IPS-NIHi11 (cell line): Measurements from ENCODE around the gene RSPH1.

Source experiments
- DNase-seq: peaks from one replicate; pipeline ENCODE4 v3.0.0; 2012; ENCODE audit warnings: mixed read lengths, low spot score

The RSPH1 gene

GRCh38 chr21:42426876-42427480 lies 69.0 kb downstream of the RSPH1 start:
- DNase-seq = no peak

GRCh38 chr21:42426424-42426823 lies 69.6 kb downstream of the RSPH1 start:
- no peak for DNase-seq

GRCh38 chr21:42425591-42425990 lies 70.4 kb downstream of the RSPH1 start:
- no peak for DNase-seq

GRCh38 chr21:42424914-42425541 lies 71.0 kb downstream of the RSPH1 start:
- DNase-seq = no peak

- DNase-seq = no peak
These were observed 72.3 kb downstream of the RSPH1 start for GRCh38 chr21:42423685-42424084.

- no peak for DNase-seq
These were observed 72.8 kb downstream of the RSPH1 start for GRCh38 chr21:42423197-42423675.
